Right ventricle myocardium inferior (tissue), 1 donor: ENCODE data around the gene WTAP. TPM values are rescaled to one million over a fixed set of nuclear protein-coding genes. Genes with fewer than 3 reads are reported as not detected.
"Not testable (repeated sequence)": the region's sequence is repeated elsewhere in the genome, so short reads cannot be mapped to it uniquely, and the experiment has no call there.

Experiments
- ATAC-seq: fragments of 200-7000 bp; cut with Tn5 transposase; one replicate; pipeline ENCODE4 v1.9.1; 2020; ENCODE audit warnings: mild to moderate bottlenecking, moderate library complexity
- DNase-seq: peaks from one replicate; pipeline ENCODE4 v3.0.0; 2021; ENCODE audit errors: missing footprints
- intact Hi-C: fragments of 100-400 bp; cut with DNase I; formaldehyde crosslinking; loops from one replicate; pipeline ENCODE4 v1.11.0; 2022
- total RNA-seq: library from RNA; stranded (reverse); fragmentation: NEBNext Ultra II Directional; extraction: Animal tissue kit (Norgen Biotek cat#: 25700); gene quantifications from one replicate; pipeline ENCODE4 v1.2.1, GENCODE V29; 2021
- donor health status: DM: no; HTN: yes; CAD: no; lungs with severe emphysema.

The WTAP gene
- total RNA-seq, 1 donor from 2014 or later = 45.9 TPM

- DNase-seq (peak; percentile 73), ATAC-seq (no peak)
- intact Hi-C loops = loop anchor here (1.0 to 2.0 kb wide), 2 partner anchors 28 to 60 kb away; no protein-coding TSS in a partner anchor
Observed at GRCh38 chr6:159788753-159789376, 61.6 kb downstream of the WTAP start.

- DNase-seq = peak; percentile 100
- peak; percentile 95 for ATAC-seq
- intact Hi-C loops = loop anchor here (1.0 to 2.0 kb wide), 3 partner anchors 28 to 95 kb away; no protein-coding TSS in a partner anchor
Observed at GRCh38 chr6:159789377-159790148, 62.3 kb downstream of the WTAP start, which contains the start of gene TCP1. TSS of gene TCP1 (minus strand) at chr6:159789602. CDS start at chr6:159789468, 134 bp downstream.

GRCh38 chr6:159790149-159790955, 63.0 kb downstream of the WTAP start, which contains the start of gene MRPL18:
TSS of gene MRPL18 (plus strand) at chr6:159790467. CDS start at chr6:159790588, 121 bp downstream.
- DNase-seq (peak; percentile 96), ATAC-seq (peak; percentile 94)
- intact Hi-C loops = loop anchor here (1.0 kb wide), 1 partner anchor 96 kb away; no protein-coding TSS in a partner anchor

GRCh38 chr6:159790956-159791598, 63.8 kb downstream of the WTAP start:
- ATAC-seq (no peak), DNase-seq (no peak)
- intact Hi-C loops = loop anchor here (1.0 kb wide), 1 partner anchor 97 kb away; no protein-coding TSS in a partner anchor

- ATAC-seq, intact Hi-C loops, DNase-seq: not testable (repeated sequence)
Observed at GRCh38 chr6:159794976-159795375, 67.7 kb downstream of the WTAP start.

GRCh38 chr6:159797554-159797953, 70.2 kb downstream of the WTAP start:
- intact Hi-C loops = no loop called here
- ATAC-seq = no peak
- DNase-seq = no peak

- DNase-seq (no peak), ATAC-seq (no peak)
- intact Hi-C loops = no loop called here
Observed at GRCh38 chr6:159800141-159800865, 73.0 kb downstream of the WTAP start, which contains the start of gene PNLDC1. TSS of gene PNLDC1 (plus strand) at chr6:159800276. CDS start at chr6:159800308, 32 bp downstream.

- ATAC-seq (no peak), DNase-seq (no peak)
- intact Hi-C loops = no loop called here
Observed at GRCh38 chr6:159801935-159802334, 74.6 kb downstream of the WTAP start.

- intact Hi-C loops = no loop called here
- DNase-seq = no peak
- ATAC-seq = no peak
Observed at GRCh38 chr6:159804504-159804903, 77.2 kb downstream of the WTAP start.

- intact Hi-C loops = no loop called here
- ATAC-seq = no peak
Observed at GRCh38 chr6:159805440-159806020, 78.2 kb downstream of the WTAP start.

More at GRCh38 chr6:159805440-159806020, 78.2 kb downstream of the WTAP start:
- no peak for DNase-seq

Other genes starting within 250 kb of the WTAP start
- 1,072 TPM for gene SOD2, start 34.3 kb upstream of the WTAP start, total RNA-seq
- gene ACAT2, start 34.5 kb downstream of the WTAP start, total RNA-seq = 5.2 TPM
- 170 TPM for gene TCP1, start 62.1 kb downstream of the WTAP start, total RNA-seq
- gene MRPL18, start 63.0 kb downstream of the WTAP start, total RNA-seq = 69.8 TPM
- gene PNLDC1, start 72.8 kb downstream of the WTAP start, total RNA-seq = 0.32 TPM
- not detected for gene MAS1, start 163.5 kb downstream of the WTAP start, total RNA-seq
- 63.1 TPM for gene IGF2R, start 241.6 kb downstream of the WTAP start, total RNA-seq